ENCODE results near the gene DCDC2C. TPM values are rescaled to one million over a fixed set of nuclear protein-coding genes. Genes with fewer than 3 reads are reported as not detected.

The DCDC2C gene
- total RNA-seq, 4 donors from 2014 or later = 0.19 to 4.0 TPM; not detected in 2

GRCh38 chr2:3771576-3771975 is 68.2 kb downstream of the DCDC2C start:
- no peak for ATAC-seq
- no peak overlapping the region for H3K4me3 ChIP-seq
- TF ChIP-seq POLR2AphosphoS5 (IDR thresholded peaks at IDR 0.05) (no peak), POLR2A (IDR thresholded peaks at IDR 0.05) (no peak), CTCF (IDR thresholded peaks at IDR 0.05) (no peak), EP300 (IDR thresholded peaks at IDR 0.05) (no peak)
- H3K27ac ChIP-seq = no peak overlapping the region
- no peaks in the 10 kb centered on the region for H3K4me1 ChIP-seq
- no peaks in the 10 kb centered on the region for H3K9me3 ChIP-seq
- 80 to 100% methylated on average over 2 to 5 of the region's 13 CpGs for WGBS, 2 donors (ENCODE audit: low coverage in 1 of 2)
- peaks cover 19% of the 10 kb centered on the region for H3K27me3 ChIP-seq
- no peaks in the 10 kb centered on the region for H3K36me3 ChIP-seq

GRCh38 chr2:3774336-3774735 is 71.0 kb downstream of the DCDC2C start:
- Histone ChIP-seq H3K36me3 (no peaks in the 10 kb centered on the region), H3K4me1 (no peaks in the 10 kb centered on the region), H3K4me3 (no peak overlapping the region), H3K9me3 (no peaks in the 10 kb centered on the region), H3K27ac (no peak overlapping the region), H3K27me3 (peaks cover 46% of the 10 kb centered on the region)
- no peak for ATAC-seq
- TF ChIP-seq EP300 (IDR thresholded peaks at IDR 0.05) (no peak), POLR2A (IDR thresholded peaks at IDR 0.05) (no peak), CTCF (IDR thresholded peaks at IDR 0.05) (no peak), POLR2AphosphoS5 (IDR thresholded peaks at IDR 0.05) (no peak)
- 45 to 97% methylated on average over 5 to 10 of the region's 12 CpGs for WGBS, 2 donors (ENCODE audit: low coverage in 1 of 2)

- Histone ChIP-seq H3K27me3 (peaks cover 39% of the 10 kb centered on the region), H3K4me1 (no peaks in the 10 kb centered on the region), H3K4me3 (no peak overlapping the region), H3K27ac (no peak overlapping the region), H3K36me3 (no peaks in the 10 kb centered on the region), H3K9me3 (no peaks in the 10 kb centered on the region)
- WGBS, 2 donors (ENCODE audit: low coverage in 1 of 2) = 93% methylated on average over 8 to 10 of the region's 10 CpGs
- no peak for ATAC-seq
- TF ChIP-seq POLR2AphosphoS5 (IDR thresholded peaks at IDR 0.05) (no peak), POLR2A (IDR thresholded peaks at IDR 0.05) (no peak), CTCF (IDR thresholded peaks at IDR 0.05) (no peak), EP300 (IDR thresholded peaks at IDR 0.05) (no peak)
Measured at GRCh38 chr2:3776311-3776710, 72.9 kb downstream of the DCDC2C start.

GRCh38 chr2:3777966-3778365 is 74.6 kb downstream of the DCDC2C start:
- no peak for ATAC-seq
- Histone ChIP-seq H3K27me3 (peaks cover 39% of the 10 kb centered on the region), H3K4me3 (no peak overlapping the region), H3K4me1 (no peaks in the 10 kb centered on the region), H3K36me3 (no peaks in the 10 kb centered on the region), H3K9me3 (no peaks in the 10 kb centered on the region), H3K27ac (no peak overlapping the region)
- 83 to 100% methylated on average over 1 of the region's 11 CpGs for WGBS, 2 donors (ENCODE audit: low coverage in 1 of 2)
- TF ChIP-seq POLR2A (IDR thresholded peaks at IDR 0.05) = no peak
- TF ChIP-seq EP300 (IDR thresholded peaks at IDR 0.05) = no peak
- TF ChIP-seq POLR2AphosphoS5 (IDR thresholded peaks at IDR 0.05) = no peak
- TF ChIP-seq CTCF (IDR thresholded peaks at IDR 0.05) = no peak

GRCh38 chr2:3778851-3779495 is 75.6 kb downstream of the DCDC2C start:
- H3K27me3 ChIP-seq = peaks cover 39% of the 10 kb centered on the region
- H3K27ac ChIP-seq = no peak overlapping the region
- WGBS, 2 donors (ENCODE audit: low coverage in 1 of 2) = 72 to 75% methylated on average over 6 to 24 of the region's 24 CpGs
- H3K36me3 ChIP-seq = no peaks in the 10 kb centered on the region
- H3K4me1 ChIP-seq = no peaks in the 10 kb centered on the region
- H3K9me3 ChIP-seq = no peaks in the 10 kb centered on the region
- no peak for ATAC-seq
- H3K4me3 ChIP-seq = no peak overlapping the region
- no peak for TF ChIP-seq POLR2A (IDR thresholded peaks at IDR 0.05)
- no peak for TF ChIP-seq POLR2AphosphoS5 (IDR thresholded peaks at IDR 0.05)
- TF ChIP-seq CTCF (IDR thresholded peaks at IDR 0.05) = no peak
- no peak for TF ChIP-seq EP300 (IDR thresholded peaks at IDR 0.05)
